Cardiac septum (tissue), 1 donor: ENCODE data around the gene AMPH. TPM values are rescaled to one million over a fixed set of nuclear protein-coding genes. Genes with fewer than 3 reads are reported as not detected.
A peak's percentile ranks its signal among the peaks of the same experiment; 100 is the strongest.
"Not testable (repeated sequence)": the region's sequence is repeated elsewhere in the genome, so short reads cannot be mapped to it uniquely, and the experiment has no call there.

Experiments
- DNase-seq: peaks from one replicate; pipeline ENCODE4 v3.0.0-alpha.2; 2020; ENCODE audit warnings: low spot score
- intact Hi-C: fragments of 100-400 bp; cut with DNase I; formaldehyde crosslinking; loops from one replicate; pipeline ENCODE4 v1.14.0; 2022
- total RNA-seq: library from RNA; stranded (reverse); fragmentation: NEBNext Ultra II Directional; extraction: Animal tissue kit (Norgen Biotek cat#: 25700); gene quantifications from one replicate; pipeline ENCODE4 v1.2.1, GENCODE V29; 2021
- donor health status: DM: no; HTN: no; CAD: no.

The AMPH gene
- total RNA-seq, 1 donor from 2014 or later: 6.7 TPM

DNA sequence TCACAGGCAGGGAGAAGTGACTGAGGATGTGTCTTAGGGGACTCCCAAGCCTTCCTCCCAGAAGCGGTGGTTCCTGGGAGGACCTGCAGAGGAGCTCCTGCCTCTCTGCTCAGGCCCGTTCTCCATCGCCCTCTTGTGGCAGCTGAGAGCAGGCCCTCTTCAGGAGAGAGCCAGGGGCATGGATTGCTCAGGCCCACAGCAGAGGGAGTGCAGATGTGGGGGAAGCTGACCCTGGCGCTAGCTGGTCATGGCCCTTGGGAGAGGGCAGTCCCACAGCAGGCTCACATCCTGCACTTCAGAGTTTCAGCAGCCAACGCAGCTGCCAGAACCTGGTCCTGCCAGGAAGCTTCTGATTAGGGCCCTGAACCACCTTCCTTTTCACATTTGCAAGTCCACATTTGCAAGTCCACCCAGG lies 263.0 kb downstream of the AMPH start:
- intact Hi-C loops: no loop called here
- DNase-seq: peak; percentile 88

DNA sequence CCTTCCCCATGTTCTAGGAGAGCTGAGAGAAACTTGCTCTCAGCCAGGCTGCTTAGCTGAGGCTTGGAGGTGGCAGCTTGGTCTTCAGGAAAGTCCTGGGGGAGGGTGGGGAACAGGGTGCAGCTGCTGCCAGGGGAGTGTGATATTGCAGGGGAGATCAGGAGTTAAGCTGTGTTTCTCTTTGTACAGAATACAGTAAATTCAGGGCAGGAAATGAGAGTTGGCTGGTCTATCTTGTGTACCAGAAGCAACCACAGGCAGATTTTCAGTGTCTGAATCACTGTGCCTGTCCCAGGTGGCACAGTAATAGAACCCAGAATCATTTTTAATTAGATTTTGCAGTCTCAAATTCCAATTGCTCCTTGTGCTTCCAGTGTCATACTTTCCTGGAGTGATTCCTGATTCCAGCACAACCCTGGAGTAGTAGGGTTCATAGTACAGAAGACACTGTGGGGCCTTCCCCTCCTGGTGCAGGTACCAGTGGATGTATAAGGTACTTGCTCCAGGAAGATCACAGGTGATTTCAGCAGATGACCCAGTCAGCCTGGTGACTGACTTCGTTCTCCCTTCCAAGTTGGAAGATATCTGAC lies 263.8 kb downstream of the AMPH start:
- DNase-seq: no peak
- intact Hi-C loops: no loop called here

DNA sequence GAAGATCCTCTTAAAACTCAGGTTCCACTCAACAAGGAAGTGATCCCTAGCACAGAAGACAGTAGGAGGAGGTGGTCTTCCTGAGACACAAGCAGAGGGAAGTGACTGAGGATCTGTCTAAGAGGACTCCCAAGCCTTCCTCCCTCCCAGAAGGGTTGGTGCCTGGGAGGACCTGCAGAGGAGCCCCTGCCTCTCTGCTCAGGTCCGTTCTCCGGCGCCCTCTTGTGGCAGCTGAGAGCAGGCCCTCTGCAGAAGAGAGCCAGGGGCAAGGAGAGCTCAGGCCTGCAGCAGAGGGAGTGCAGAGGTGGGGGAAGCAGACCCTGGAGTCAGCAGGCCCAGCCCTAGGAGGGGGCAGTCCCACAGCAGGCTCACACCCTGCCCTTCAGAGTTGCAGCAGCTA lies 267.8 kb downstream of the AMPH start:
- peak; percentile 80 for DNase-seq
- intact Hi-C loops: not testable (repeated sequence)

DNA sequence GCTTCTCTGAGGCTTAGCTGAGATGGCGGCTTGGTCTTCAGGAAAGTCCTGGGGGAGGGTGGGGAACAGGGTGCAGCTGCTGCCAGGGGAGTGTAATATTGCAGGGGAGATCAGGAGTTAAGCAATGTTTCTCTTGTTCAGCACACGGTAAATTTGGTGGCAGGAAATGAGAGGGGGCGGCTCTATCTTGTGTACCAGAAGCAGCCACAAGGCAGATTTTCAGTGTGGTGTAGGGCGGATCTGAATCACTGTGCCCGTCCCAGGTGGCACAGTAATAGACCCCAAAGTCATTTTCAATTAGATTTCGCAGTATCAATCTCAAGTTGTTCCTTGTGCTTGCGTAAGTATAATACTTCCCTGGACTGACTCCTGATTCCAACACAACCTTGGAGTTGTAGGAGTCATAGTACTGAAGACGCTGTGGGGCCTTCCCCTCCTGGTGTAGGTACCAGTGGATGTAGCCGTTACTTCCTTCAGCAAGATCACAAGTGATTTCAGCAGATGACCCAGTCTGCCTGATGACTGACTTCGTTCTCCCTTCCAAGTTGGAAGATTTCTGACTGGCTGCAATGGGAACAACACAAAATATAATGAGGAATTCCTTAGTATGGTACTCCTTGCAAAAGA lies 268.4 kb downstream of the AMPH start:
- DNase-seq, intact Hi-C loops: not testable (repeated sequence)

DNA sequence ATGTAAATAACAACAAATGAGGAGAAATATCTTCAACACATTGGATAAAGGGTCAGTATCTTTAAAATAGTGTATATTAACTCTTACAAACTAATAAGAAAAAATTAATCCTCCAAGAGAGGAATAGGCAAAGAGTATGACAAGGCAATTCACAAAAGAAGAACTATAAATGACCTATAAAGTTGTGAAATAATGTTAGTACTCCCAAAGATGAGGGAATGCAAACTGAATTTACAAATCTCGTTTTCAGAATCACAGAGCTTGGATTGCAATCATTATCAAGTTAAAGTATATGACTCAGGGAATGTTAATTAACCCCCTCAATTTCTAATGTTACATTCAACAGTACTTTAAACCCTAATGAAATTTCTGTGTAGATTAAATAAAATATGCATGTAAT lies 270.4 kb downstream of the AMPH start:
- no peak for DNase-seq

DNA sequence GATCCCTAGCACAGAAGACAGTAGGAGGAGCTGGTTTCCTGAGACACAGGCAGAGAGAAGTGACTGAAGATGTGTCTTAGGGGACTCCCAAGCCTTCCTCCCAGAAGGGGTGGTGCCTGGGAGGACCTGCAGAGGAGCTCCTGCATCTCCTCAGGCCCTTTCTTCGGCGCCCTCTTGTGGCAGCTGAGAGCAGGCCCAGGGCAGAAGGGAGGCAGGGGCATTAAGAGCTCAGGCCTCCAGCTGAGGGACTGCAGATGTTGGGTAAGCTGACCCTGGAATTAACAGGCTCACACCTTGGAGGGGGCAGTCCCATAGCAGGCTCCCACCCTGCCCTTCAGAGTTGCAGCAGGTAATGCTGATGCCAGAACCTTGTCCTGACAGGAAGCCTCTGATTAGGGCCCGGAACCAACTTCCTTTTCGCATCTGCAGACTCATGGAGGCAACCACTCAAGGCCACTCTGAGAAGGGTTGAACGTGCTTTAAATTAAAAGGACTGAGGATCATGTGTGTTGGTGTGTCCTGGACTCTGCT lies 272.0 kb downstream of the AMPH start:
- intact Hi-C loops: not testable (repeated sequence)
- peak; percentile 80 for DNase-seq

More for the DNA sequence above, 270.4 kb downstream of the AMPH start:
- intact Hi-C loops: no loop called here

GRCh38 chr7:38358273-38358831 lies 272.8 kb downstream of the AMPH start:
- DNase-seq, intact Hi-C loops: not testable (repeated sequence)

DNA sequence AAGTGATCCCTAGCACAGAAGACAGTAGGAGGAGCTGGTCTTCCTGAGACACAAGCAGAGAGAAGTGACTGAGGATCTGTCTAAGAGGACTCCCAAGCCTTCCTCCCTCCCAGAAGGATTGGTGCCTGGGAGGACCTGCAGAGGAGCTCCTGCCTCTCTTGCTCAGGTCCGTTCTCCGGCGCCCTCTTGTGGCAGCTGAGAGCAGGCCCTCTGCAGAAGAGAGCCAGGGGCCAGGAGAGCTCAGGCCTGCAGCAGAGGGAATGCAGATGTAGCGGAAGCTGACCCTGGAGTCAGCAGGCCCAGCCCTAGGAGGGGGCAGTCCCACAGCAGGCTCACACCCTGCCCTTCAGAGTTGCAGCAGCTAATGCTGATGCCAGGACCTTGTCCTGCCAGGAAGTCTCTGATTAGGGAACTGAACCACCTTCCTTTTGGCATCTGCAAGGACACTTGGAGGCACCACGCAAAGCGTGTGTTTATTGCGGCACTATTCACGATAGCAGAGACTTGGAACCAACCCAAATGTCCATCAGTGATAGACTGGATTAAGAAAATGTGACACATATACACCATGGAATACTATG lies 276.8 kb downstream of the AMPH start:
- intact Hi-C loops: not testable (repeated sequence)
- peak; percentile 89 for DNase-seq

GRCh38 chr7:38353431-38353881 lies 277.7 kb downstream of the AMPH start:
- intact Hi-C loops, DNase-seq: not testable (repeated sequence)

GRCh38 chr7:38351601-38352000 lies 279.6 kb downstream of the AMPH start:
- intact Hi-C loops: no loop called here
- DNase-seq: no peak

GRCh38 chr7:38350777-38351176 lies 280.4 kb downstream of the AMPH start:
- DNase-seq, intact Hi-C loops: not testable (repeated sequence)

- intact Hi-C loops, DNase-seq: not testable (repeated sequence)
Observed at GRCh38 chr7:38349869-38350583, 281.1 kb downstream of the AMPH start.

GRCh38 chr7:38349126-38349795 lies 281.9 kb downstream of the AMPH start:
- DNase-seq, intact Hi-C loops: not testable (repeated sequence)

- intact Hi-C loops: not testable (repeated sequence)
- peak; percentile 82 for DNase-seq
Observed at GRCh38 chr7:38345299-38346172, 285.6 kb downstream of the AMPH start.

DNA sequence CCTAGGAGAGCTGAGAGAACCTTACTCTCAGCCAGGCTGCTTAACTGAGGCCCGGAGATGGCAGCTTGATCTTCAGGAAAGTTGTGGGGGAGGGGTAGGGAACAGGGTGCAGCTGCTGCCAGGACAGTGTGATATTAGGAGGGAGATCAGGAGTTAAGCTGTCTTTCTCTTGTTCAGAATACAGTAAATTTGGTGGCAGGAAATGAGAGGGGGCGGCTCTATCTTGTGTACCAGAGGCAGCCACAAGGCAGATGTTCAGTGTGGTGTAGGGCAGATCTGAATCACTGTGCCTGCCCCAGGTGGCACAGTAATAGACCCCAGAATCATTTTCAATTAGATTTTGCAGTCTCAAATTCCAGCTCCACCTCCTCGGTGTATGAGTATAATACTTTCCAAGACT lies 286.4 kb downstream of the AMPH start:
- intact Hi-C loops, DNase-seq: not testable (repeated sequence)

- intact Hi-C loops, DNase-seq: not testable (repeated sequence)
Observed at GRCh38 chr7:38342135-38342534, 289.0 kb downstream of the AMPH start.

DNA sequence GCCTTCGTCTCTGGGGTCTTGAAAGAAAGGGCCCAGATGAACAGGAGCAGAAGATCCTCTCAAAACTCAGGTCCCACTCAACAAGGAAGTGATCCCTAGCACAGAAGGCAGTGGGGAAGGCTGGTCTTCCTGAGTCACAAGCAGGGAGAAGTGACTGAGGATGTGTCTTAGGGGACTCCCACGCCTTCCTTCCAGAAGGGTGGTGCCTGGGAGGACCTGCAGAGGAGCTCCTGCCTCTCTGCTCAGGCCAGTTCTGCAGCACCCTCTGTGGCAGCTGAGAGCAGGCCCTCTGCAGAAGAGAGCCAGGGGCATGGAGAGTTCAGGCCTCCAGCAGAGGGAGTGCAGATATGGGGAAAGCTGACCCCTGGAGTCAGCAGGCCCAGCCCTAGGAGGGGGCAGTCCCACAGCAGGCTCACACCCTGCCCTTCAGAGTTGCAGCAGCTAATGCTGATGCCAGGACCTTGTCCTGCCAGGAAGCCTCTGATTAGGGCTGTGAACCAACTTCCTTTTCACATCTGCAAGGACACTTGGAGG lies 289.9 kb downstream of the AMPH start:
- DNase-seq, intact Hi-C loops: not testable (repeated sequence)
